D341Med (cell line): ENCODE measurements around the gene RPS27A.
"Not testable (repeated sequence)": the region's sequence is repeated elsewhere in the genome, so short reads cannot be mapped to it uniquely, and the experiment has no call there.

Experiments
- DNase-seq: peaks from one replicate; pipeline ENCODE4 v3.0.0; 2012; ENCODE audit warnings: low spot score

The RPS27A gene

GRCh38 chr2:55232084-55232862, at the start of gene RPS27A, which contains the start of gene CLHC1:
RPS27A (plus strand) TSS chr2:55232688; CDS start chr2:55232825, 137 bp downstream.
CLHC1 (minus strand) TSS chr2:55232293; CDS start chr2:55222411, 9,882 bp downstream.
- peak; percentile 90 for DNase-seq

- DNase-seq: not testable (repeated sequence)
These were observed 45.7 kb upstream of the RPS27A start for GRCh38 chr2:55186837-55187236.

- not testable (repeated sequence) for DNase-seq
These were observed 40.6 kb upstream of the RPS27A start for GRCh38 chr2:55191888-55192287.

GRCh38 chr2:55196526-55196925, 36.0 kb upstream of the RPS27A start:
- DNase-seq: no peak

- DNase-seq: no peak
These were observed 32.1 kb upstream of the RPS27A start for GRCh38 chr2:55200416-55200815.

- no peak for DNase-seq
These were observed 28.0 kb upstream of the RPS27A start for GRCh38 chr2:55204536-55204935.

- no peak for DNase-seq
These were observed 27.5 kb upstream of the RPS27A start for GRCh38 chr2:55204950-55205349.

- DNase-seq: no peak
These were observed 18.7 kb upstream of the RPS27A start for GRCh38 chr2:55213822-55214221.

GRCh38 chr2:55223958-55224760, 8.3 kb upstream of the RPS27A start:
- no peak for DNase-seq

- DNase-seq: no peak
These were observed 7.7 kb upstream of the RPS27A start for GRCh38 chr2:55224761-55225261.

- no peak for DNase-seq
These were observed 6.9 kb upstream of the RPS27A start for GRCh38 chr2:55225481-55226020.

GRCh38 chr2:55227437-55228225, 4.9 kb upstream of the RPS27A start:
- DNase-seq: not testable (repeated sequence)

- DNase-seq: no peak
These were observed 4.3 kb upstream of the RPS27A start for GRCh38 chr2:55228226-55228563.

GRCh38 chr2:55229221-55229620, 3.3 kb upstream of the RPS27A start:
- DNase-seq: no peak

- DNase-seq: no peak
These were observed 1.9 kb upstream of the RPS27A start for GRCh38 chr2:55230551-55230950.

GRCh38 chr2:55231546-55232083, 873 bp upstream of the RPS27A start:
- peak; percentile 32 for DNase-seq

GRCh38 chr2:55232863-55233657, 572 bp downstream of the RPS27A start:
- DNase-seq: peak; percentile 36

GRCh38 chr2:55233658-55233940, 1.1 kb downstream of the RPS27A start:
- DNase-seq: no peak

GRCh38 chr2:55235724-55236538, 3.4 kb downstream of the RPS27A start:
- no peak for DNase-seq

GRCh38 chr2:55236992-55237543, 4.6 kb downstream of the RPS27A start:
- no peak for DNase-seq
